Measurements from ENCODE around the gene PDZD7. TPM values are rescaled to one million over a fixed set of nuclear protein-coding genes. Genes with fewer than 3 reads are reported as not detected.

PDZD7 gene
- total and polyA plus RNA-seq, 2 of the 8 experiments (the other 6 are each of a cell fraction or from before 2014, with no cell fraction given): 0.88 to 1.6 TPM

DNA sequence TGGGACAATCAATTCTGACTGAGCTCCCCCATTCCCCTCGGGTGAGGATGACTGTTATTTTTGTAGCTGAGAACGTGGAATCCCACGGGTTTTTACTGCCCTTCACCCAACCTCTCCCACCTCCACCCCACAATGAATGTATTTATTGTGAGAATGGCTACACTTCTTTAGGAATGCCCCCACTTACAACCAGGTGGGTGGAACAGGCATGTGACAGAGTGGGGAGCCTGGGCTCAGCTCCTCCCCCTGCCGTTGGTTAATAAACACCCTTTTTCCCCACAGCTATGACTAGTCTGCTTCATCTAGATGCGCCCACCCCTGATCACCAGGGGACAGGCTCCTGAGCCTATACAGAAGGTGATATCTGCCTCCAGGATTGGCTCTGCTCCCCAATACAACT lies 45.6 kb downstream of the PDZD7 start (continued):
- TF ChIP-seq, protein P1, sequence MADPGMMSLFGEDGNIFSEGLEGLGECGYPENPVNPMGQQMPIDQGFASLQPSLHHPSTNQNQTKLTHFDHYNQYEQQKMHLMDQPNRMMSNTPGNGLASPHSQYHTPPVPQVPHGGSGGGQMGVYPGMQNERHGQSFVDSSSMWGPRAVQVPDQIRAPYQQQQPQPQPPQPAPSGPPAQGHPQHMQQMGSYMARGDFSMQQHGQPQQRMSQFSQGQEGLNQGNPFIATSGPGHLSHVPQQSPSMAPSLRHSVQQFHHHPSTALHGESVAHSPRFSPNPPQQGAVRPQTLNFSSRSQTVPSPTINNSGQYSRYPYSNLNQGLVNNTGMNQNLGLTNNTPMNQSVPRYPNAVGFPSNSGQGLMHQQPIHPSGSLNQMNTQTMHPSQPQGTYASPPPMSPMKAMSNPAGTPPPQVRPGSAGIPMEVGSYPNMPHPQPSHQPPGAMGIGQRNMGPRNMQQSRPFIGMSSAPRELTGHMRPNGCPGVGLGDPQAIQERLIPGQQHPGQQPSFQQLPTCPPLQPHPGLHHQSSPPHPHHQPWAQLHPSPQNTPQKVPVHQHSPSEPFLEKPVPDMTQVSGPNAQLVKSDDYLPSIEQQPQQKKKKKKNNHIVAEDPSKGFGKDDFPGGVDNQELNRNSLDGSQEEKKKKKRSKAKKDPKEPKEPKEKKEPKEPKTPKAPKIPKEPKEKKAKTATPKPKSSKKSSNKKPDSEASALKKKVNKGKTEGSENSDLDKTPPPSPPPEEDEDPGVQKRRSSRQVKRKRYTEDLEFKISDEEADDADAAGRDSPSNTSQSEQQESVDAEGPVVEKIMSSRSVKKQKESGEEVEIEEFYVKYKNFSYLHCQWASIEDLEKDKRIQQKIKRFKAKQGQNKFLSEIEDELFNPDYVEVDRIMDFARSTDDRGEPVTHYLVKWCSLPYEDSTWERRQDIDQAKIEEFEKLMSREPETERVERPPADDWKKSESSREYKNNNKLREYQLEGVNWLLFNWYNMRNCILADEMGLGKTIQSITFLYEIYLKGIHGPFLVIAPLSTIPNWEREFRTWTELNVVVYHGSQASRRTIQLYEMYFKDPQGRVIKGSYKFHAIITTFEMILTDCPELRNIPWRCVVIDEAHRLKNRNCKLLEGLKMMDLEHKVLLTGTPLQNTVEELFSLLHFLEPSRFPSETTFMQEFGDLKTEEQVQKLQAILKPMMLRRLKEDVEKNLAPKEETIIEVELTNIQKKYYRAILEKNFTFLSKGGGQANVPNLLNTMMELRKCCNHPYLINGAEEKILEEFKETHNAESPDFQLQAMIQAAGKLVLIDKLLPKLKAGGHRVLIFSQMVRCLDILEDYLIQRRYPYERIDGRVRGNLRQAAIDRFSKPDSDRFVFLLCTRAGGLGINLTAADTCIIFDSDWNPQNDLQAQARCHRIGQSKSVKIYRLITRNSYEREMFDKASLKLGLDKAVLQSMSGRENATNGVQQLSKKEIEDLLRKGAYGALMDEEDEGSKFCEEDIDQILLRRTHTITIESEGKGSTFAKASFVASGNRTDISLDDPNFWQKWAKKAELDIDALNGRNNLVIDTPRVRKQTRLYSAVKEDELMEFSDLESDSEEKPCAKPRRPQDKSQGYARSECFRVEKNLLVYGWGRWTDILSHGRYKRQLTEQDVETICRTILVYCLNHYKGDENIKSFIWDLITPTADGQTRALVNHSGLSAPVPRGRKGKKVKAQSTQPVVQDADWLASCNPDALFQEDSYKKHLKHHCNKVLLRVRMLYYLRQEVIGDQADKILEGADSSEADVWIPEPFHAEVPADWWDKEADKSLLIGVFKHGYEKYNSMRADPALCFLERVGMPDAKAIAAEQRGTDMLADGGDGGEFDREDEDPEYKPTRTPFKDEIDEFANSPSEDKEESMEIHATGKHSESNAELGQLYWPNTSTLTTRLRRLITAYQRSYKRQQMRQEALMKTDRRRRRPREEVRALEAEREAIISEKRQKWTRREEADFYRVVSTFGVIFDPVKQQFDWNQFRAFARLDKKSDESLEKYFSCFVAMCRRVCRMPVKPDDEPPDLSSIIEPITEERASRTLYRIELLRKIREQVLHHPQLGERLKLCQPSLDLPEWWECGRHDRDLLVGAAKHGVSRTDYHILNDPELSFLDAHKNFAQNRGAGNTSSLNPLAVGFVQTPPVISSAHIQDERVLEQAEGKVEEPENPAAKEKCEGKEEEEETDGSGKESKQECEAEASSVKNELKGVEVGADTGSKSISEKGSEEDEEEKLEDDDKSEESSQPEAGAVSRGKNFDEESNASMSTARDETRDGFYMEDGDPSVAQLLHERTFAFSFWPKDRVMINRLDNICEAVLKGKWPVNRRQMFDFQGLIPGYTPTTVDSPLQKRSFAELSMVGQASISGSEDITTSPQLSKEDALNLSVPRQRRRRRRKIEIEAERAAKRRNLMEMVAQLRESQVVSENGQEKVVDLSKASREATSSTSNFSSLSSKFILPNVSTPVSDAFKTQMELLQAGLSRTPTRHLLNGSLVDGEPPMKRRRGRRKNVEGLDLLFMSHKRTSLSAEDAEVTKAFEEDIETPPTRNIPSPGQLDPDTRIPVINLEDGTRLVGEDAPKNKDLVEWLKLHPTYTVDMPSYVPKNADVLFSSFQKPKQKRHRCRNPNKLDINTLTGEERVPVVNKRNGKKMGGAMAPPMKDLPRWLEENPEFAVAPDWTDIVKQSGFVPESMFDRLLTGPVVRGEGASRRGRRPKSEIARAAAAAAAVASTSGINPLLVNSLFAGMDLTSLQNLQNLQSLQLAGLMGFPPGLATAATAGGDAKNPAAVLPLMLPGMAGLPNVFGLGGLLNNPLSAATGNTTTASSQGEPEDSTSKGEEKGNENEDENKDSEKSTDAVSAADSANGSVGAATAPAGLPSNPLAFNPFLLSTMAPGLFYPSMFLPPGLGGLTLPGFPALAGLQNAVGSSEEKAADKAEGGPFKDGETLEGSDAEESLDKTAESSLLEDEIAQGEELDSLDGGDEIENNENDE (IDR thresholded peaks at IDR 0.05; ENCODE audit: insufficient replicate concordance, low read length): no peak
- TF ChIP-seq, protein P2, sequence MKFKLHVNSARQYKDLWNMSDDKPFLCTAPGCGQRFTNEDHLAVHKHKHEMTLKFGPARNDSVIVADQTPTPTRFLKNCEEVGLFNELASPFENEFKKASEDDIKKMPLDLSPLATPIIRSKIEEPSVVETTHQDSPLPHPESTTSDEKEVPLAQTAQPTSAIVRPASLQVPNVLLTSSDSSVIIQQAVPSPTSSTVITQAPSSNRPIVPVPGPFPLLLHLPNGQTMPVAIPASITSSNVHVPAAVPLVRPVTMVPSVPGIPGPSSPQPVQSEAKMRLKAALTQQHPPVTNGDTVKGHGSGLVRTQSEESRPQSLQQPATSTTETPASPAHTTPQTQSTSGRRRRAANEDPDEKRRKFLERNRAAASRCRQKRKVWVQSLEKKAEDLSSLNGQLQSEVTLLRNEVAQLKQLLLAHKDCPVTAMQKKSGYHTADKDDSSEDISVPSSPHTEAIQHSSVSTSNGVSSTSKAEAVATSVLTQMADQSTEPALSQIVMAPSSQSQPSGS (IDR thresholded peaks at IDR 0.05; ENCODE audit: low read length): no peak
- no peak for TF ChIP-seq NANOG (IDR thresholded peaks at IDR 0.05; ENCODE audit: insufficient read depth, low read depth, low read length, poor library complexity, severe bottlenecking)

Data from H1 (cell line).